ENCODE data around the gene CAPN2.
A peak's percentile ranks its signal among the peaks of the same experiment; 100 is the strongest.

The CAPN2 gene

GRCh38 chr1:223702735-223703667, 9.3 kb upstream of the CAPN2 start:
- DNase-seq, result no peak

GRCh38 chr1:223703668-223704013, 8.7 kb upstream of the CAPN2 start:
- DNase-seq, result no peak

GRCh38 chr1:223704921-223705878, 7.1 kb upstream of the CAPN2 start:
- no peak for DNase-seq

GRCh38 chr1:223706077-223706973, 6.0 kb upstream of the CAPN2 start:
- no peak for DNase-seq

GRCh38 chr1:223707256-223708000, 4.9 kb upstream of the CAPN2 start:
- DNase-seq, result no peak

GRCh38 chr1:223708001-223708359, 4.4 kb upstream of the CAPN2 start:
- no peak for DNase-seq

- no peak for DNase-seq
Measured at GRCh38 chr1:223708651-223709268, 3.6 kb upstream of the CAPN2 start.

- DNase-seq, result no peak
Measured at GRCh38 chr1:223709598-223709997, 2.7 kb upstream of the CAPN2 start.

- no peak for DNase-seq
Measured at GRCh38 chr1:223710179-223711133, 1.9 kb upstream of the CAPN2 start.

- DNase-seq, result no peak
Measured at GRCh38 chr1:223711173-223711572, 1.2 kb upstream of the CAPN2 start.

- DNase-seq, result no peak
Measured at GRCh38 chr1:223711747-223712193, 569 bp upstream of the CAPN2 start.

GRCh38 chr1:223712850-223713474, 623 bp downstream of the CAPN2 start:
- DNase-seq, result peak; percentile 58

GRCh38 chr1:223713546-223714420, 1.4 kb downstream of the CAPN2 start:
- DNase-seq, result no peak

- no peak for DNase-seq
Measured at GRCh38 chr1:223714421-223714724, 2.0 kb downstream of the CAPN2 start.

- no peak for DNase-seq
Measured at GRCh38 chr1:223714849-223715603, 2.7 kb downstream of the CAPN2 start.

- DNase-seq, result no peak
Measured at GRCh38 chr1:223715604-223716172, 3.3 kb downstream of the CAPN2 start.

- DNase-seq, result peak; percentile 46
Measured at GRCh38 chr1:223716302-223716862, 4.0 kb downstream of the CAPN2 start.

Data from activated T-cell treated with anti-CD3 and anti-CD28 coated beads, Interleukin-2, amount 50 U/mL, for 1 hour (primary cell).